ENCODE results near the gene ASPSCR1. TPM values are rescaled to one million over a fixed set of nuclear protein-coding genes. Genes with fewer than 3 reads are reported as not detected.
A peak's percentile ranks its signal among the peaks of the same experiment; 100 is the strongest.
"Not testable (repeated sequence)": the region's sequence is repeated elsewhere in the genome, so short reads cannot be mapped to it uniquely, and the experiment has no call there.

ASPSCR1 gene
- total and polyA plus RNA-seq, 9 of the 15 experiments (the other 6 are each of a cell fraction or from before 2014, with no cell fraction given) = 0.90 to 36.9 (median 11.6) TPM

DNA sequence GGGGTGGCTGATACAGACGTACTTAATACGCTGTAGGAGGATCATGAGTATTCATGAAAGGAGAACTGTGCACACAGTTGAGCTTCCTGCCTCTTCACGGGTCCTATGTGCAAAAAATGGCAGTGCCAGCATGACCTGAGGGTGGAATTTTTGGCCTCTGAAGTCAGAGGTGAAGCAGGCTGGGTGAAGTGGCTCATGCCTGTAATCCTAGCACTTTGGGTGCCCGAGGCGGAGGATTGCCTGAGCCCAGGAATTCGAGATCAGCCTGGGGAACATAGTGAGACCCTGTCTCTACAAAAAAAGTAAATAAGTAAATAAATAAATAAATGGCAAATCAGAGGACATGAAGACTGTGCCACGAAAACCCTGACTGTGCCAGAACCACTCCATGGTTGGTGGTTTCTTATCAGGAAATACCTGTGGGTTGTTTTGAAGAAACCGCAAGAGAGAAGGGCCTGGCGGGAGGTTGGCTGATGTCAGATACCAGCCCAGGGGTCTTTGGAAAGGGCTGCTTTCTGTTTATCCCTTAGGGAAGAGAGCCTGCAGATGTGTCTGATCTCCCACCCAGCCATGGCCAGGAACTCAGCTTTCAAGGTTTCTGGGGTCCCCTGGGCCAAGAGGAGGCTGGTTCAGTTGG is 3.4 kb downstream of the ASPSCR1 start (continued):
- TF ChIP-seq TAF1 (IDR thresholded peaks at IDR 0.05; ENCODE audit: control insufficient read depth, extremely low read depth, insufficient read depth, low read length, severe bottlenecking) (no peak), ZBTB7A (IDR thresholded peaks at IDR 0.05; ENCODE audit: borderline replicate concordance, control insufficient read depth, low read depth, low read length) (peak; percentile 65; the same call in 1 of the 2 replicates), BRCA1 (IDR thresholded peaks at IDR 0.05) (no peak), BRCA1 (CRISPR knock-in tag; IDR thresholded peaks at IDR 0.05) (no peak)

DNA sequence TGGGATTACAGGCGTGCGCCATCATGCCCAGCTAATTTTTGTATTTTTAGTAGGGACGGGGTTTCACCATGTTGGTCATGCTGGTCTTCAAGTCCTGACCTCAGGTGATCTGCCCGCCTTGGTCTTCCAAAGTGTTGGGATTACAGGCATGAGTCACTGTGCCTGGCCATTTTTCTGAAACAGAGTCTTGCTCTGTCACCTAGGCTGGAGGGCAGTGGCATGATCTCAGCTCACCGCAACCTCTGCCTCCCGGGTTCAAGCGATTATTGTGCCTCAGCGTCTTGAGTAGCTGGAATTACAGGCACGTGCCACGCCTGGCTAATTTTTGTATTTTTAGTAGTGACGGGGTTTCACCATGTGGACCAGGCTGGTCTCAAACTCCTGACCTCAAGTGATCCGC is 4.1 kb downstream of the ASPSCR1 start:
- H3K9me1 ChIP-seq (ENCODE audit: control insufficient read depth, insufficient read depth, low read length); in situ Hi-C loops (cut with MboI); H4K20me1 ChIP-seq (replicated peaks; ENCODE audit: control insufficient read depth, insufficient read depth, low read length); H3K27ac ChIP-seq (ENCODE audit: extremely low read depth, low read depth, low read length); H3K9me3 ChIP-seq (replicated peaks; ENCODE audit: control insufficient read depth, insufficient read depth, low read depth, low read length); intact Hi-C loops (cut with micrococcal nuclease); H2AFZ ChIP-seq (ENCODE audit: low read depth, low read length); DNase-seq (ENCODE audit: extremely low read depth in 1 of 4, low spot score in 3 of 4); H3K9ac ChIP-seq (ENCODE audit: insufficient read depth in 1 of 2, low read depth in 2 of 2, low read length in 2 of 2); H3K4me2 ChIP-seq (ENCODE audit: insufficient read depth, low read length); H3K4me3 ChIP-seq; BruUV-seq (replicated peaks); H3K27me3 ChIP-seq (ENCODE audit: control insufficient read depth in 2 of 2, insufficient read depth in 2 of 2, low read length in 2 of 2); ATAC-seq; CTCF ChIA-PET (ENCODE audit: low intra/inter-chr PET ratio): not testable (repeated sequence)
- TF ChIP-seq, protein P1, sequence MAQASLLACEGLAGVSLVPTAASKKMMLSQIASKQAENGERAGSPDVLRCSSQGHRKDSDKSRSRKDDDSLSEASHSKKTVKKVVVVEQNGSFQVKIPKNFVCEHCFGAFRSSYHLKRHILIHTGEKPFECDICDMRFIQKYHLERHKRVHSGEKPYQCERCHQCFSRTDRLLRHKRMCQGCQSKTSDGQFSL (CRISPR knock-in tag; IDR thresholded peaks at IDR 0.05) = 0 out of 2 replicates have a peak, but pooled peaks have one; percentile 16
- TF ChIP-seq, protein P1 (tag; IDR thresholded peaks at IDR 0.05) = not testable (repeated sequence)
- FAIRE-seq = peak; percentile 23
- Histone ChIP-seq H3K36me3 (ENCODE audit: control insufficient read depth, insufficient read depth, low read length) (peaks cover 41% of the 10 kb centered on the region; the same call in 2 of the 3 replicates), H3K4me1 (replicated peaks in 1 of 2; ENCODE audit: control insufficient read depth in 2 of 2, insufficient read depth in 2 of 2, low read length in 2 of 2) (peaks cover 16 to 32% of the 10 kb centered on the region in 2 experiments), H3K79me2 (ENCODE audit: control insufficient read depth, insufficient read depth, low read length) (peaks cover 13% of the 10 kb centered on the region; the same call in 2 of the 3 replicates)
- WGBS (ENCODE audit: insufficient coverage, low coverage, missing lambda C conversion rate) = 89% methylated on average over 10 of the region's 12 CpGs
- POLR2A ChIA-PET = interaction anchor here (0.7 to 1.4 kb wide), 2 partner anchors 22 to 1192 kb away, joined by 3 read pairs; no protein-coding TSS in a partner anchor

Measured in K562 (cell line).